Eye (tissue), 1 donor: Measurements from ENCODE around the gene C8G.
A peak's percentile ranks its signal among the peaks of the same experiment; 100 is the strongest.

ENCODE experiments used
- DNase-seq: peaks from one replicate; pipeline ENCODE4 v3.0.0-alpha.2; 2015

The C8G gene

GRCh38 chr9:136944519-136945332 lies at the start of gene C8G, which contains the start of gene FBXW5:
Gene C8G (plus strand): TSS chr9:136945243. CDS start chr9:136945321, 78 bp downstream.
Gene FBXW5 (minus strand): TSS chr9:136944738. CDS start chr9:136944083, 655 bp downstream.
- DNase-seq = peak; percentile 98

GRCh38 chr9:136896027-136896426 lies 49.0 kb upstream of the C8G start:
- no peak for DNase-seq

- DNase-seq = no peak
These were observed 46.5 kb upstream of the C8G start for GRCh38 chr9:136898483-136899100.

- no peak for DNase-seq
These were observed 45.8 kb upstream of the C8G start for GRCh38 chr9:136899196-136899595.

GRCh38 chr9:136900556-136900955 lies 44.5 kb upstream of the C8G start:
- no peak for DNase-seq

- no peak for DNase-seq
These were observed 44.0 kb upstream of the C8G start for GRCh38 chr9:136900988-136901515.

GRCh38 chr9:136901516-136902258 lies 43.4 kb upstream of the C8G start:
- DNase-seq = no peak

- no peak for DNase-seq
These were observed 42.7 kb upstream of the C8G start for GRCh38 chr9:136902259-136902821.

GRCh38 chr9:136903041-136903554 lies 41.9 kb upstream of the C8G start:
- DNase-seq = peak; percentile 9

- no peak for DNase-seq
These were observed 38.8 kb upstream of the C8G start for GRCh38 chr9:136906266-136906665.

GRCh38 chr9:136907011-136907914 lies 37.8 kb upstream of the C8G start:
- no peak for DNase-seq

GRCh38 chr9:136910197-136910900 lies 34.7 kb upstream of the C8G start:
- DNase-seq = no peak

GRCh38 chr9:136910901-136911245 lies 34.2 kb upstream of the C8G start:
- no peak for DNase-seq

- no peak for DNase-seq
These were observed 31.2 kb upstream of the C8G start for GRCh38 chr9:136913701-136914438.

- no peak for DNase-seq
These were observed 29.3 kb upstream of the C8G start for GRCh38 chr9:136915632-136916329.

GRCh38 chr9:136916330-136917184 lies 28.5 kb upstream of the C8G start:
- DNase-seq = no peak

- DNase-seq = no peak
These were observed 27.1 kb upstream of the C8G start for GRCh38 chr9:136917902-136918301.

- no peak for DNase-seq
These were observed 25.0 kb upstream of the C8G start for GRCh38 chr9:136920069-136920468.
